Panc1 (cell line): ENCODE data around the gene CASP2. TPM values are rescaled to one million over a fixed set of nuclear protein-coding genes. Genes with fewer than 3 reads are reported as not detected.

Experiments used
- ATAC-seq: fragments of 200-7000 bp; cut with Tn5 transposase; 2 replicates; pipeline ENCODE4 v1.9.1; 2020; ENCODE audit warnings: mild to moderate bottlenecking, moderate library complexity
- BruUV-seq: library from RNA; stranded (reverse); fragments of 400-500 nt; replicated peaks from 2 replicates; lab custom pipeline; 2021; lab: Mats Ljungman, UMichigan
- CTCF ChIA-PET: fragments of 300-600 bp; sonication (Branson Sonifier 250); formaldehyde crosslinking; loops from one replicate; lab custom pipeline; 2022; ENCODE audit warnings: antibody characterized with exemption; lab: Charles Lee
- POLR2A ChIA-PET: fragments of 300-600 bp; sonication (Branson Sonifier 250); formaldehyde crosslinking; loops from one replicate; lab custom pipeline; 2022; ENCODE audit warnings: antibody characterized with exemption; lab: Charles Lee
- DNase-seq: peaks from one replicate; pipeline ENCODE4 v3.0.0-alpha.2; 2010; ENCODE audit warnings: low read depth, low spot score
- H3K27ac ChIP-seq: 2 replicates; pipeline ENCODE4 v1.5.1; 2011; ENCODE audit warnings: mild to moderate bottlenecking, low read length, inconsistent platforms
- H3K27me3 ChIP-seq: fragments of 200-500 bp; sonication (Bioruptor generic); 2 replicates; pipeline ENCODE4 v1.6.0; 2014; ENCODE audit warnings: low read length, inconsistent platforms; ENCODE audit not compliant: control insufficient read depth, insufficient read depth
- H3K36me3 ChIP-seq: fragments of 200-500 bp; sonication (Bioruptor generic); 2 replicates; pipeline ENCODE4 v1.5.1; 2014; ENCODE audit warnings: inconsistent platforms, mild to moderate bottlenecking, low read length, moderate library complexity; ENCODE audit not compliant: control insufficient read depth, insufficient read depth
- H3K4me1 ChIP-seq: 2 replicates; pipeline ENCODE4 v1.5.1; 2011; ENCODE audit warnings: inconsistent platforms, mild to moderate bottlenecking, low read length, moderate library complexity; ENCODE audit not compliant: control insufficient read depth, insufficient read depth
- H3K4me3 ChIP-seq, 2 experiments: 2 replicates each; pipeline ENCODE4 v1.5.1; 2011 to 2012; ENCODE audit warnings: low read depth in 2 of 2, low read length in 2 of 2, mild to moderate bottlenecking in 2 of 2, inconsistent platforms in 1 of 2, moderate library complexity in 1 of 2
- H3K9me3 ChIP-seq: fragments of 200-500 bp; sonication (Bioruptor generic); 2 replicates; pipeline ENCODE4 v1.5.1; 2014; ENCODE audit warnings: low read depth, mild to moderate bottlenecking, inconsistent platforms, low read length, moderate library complexity; ENCODE audit not compliant: control insufficient read depth, insufficient read depth
- CTCF ChIP-seq: fragments of 450-650 bp; IDR thresholded peaks from 2 replicates; pipeline ENCODE4 v1.5.1; 2017; ENCODE audit warnings: mild to moderate bottlenecking
- POLR2AphosphoS5 ChIP-seq: IDR thresholded peaks from 2 replicates; pipeline ENCODE4 v1.6.1; 2012; ENCODE audit warnings: mild to moderate bottlenecking, low read depth, low read length, moderate library complexity
- REST ChIP-seq, 2 experiments: IDR thresholded peaks; 2 replicates each; pipeline ENCODE4 v1.6.1; 2011 to 2012; ENCODE audit warnings: low read depth in 2 of 2, control low read depth in 1 of 2, low read length in 1 of 2, mild to moderate bottlenecking in 1 of 2, moderate library complexity in 1 of 2; ENCODE audit not compliant: insufficient read depth in 1 of 2
- SIN3A ChIP-seq: IDR thresholded peaks from 2 replicates; pipeline ENCODE4 v1.6.1; 2012; ENCODE audit warnings: low read depth, mild to moderate bottlenecking, low read length, moderate library complexity, borderline replicate concordance; ENCODE audit not compliant: insufficient read depth
- TCF7L2 ChIP-seq: IDR thresholded peaks from 2 replicates; pipeline ENCODE4 v1.6.1; 2011; ENCODE audit warnings: mild to moderate bottlenecking, low read depth, low read length, inconsistent platforms
- in situ Hi-C: cut with HindIII; loops from 2 replicates; pipeline ENCODE4 v1.10.0; 2016; ENCODE audit warnings: low sequenced_read_pairs, low pct_unique_long_range_greater_than_20kb
- intact Hi-C: fragments of 100-400 bp; cut with micrococcal nuclease; formaldehyde crosslinking; loops from one replicate; pipeline ENCODE4 v1.10.0; 2022; ENCODE audit not compliant: unreplicated experiment
- total RNA-seq: library from RNA; stranded (reverse); gene quantifications from one replicate; pipeline ENCODE4 v1.2.1, GENCODE V29; 2021; ENCODE audit not compliant: unreplicated experiment

CASP2 gene
- total RNA-seq, 1 experiment from 2014 or later, result 47.4 TPM

DNA sequence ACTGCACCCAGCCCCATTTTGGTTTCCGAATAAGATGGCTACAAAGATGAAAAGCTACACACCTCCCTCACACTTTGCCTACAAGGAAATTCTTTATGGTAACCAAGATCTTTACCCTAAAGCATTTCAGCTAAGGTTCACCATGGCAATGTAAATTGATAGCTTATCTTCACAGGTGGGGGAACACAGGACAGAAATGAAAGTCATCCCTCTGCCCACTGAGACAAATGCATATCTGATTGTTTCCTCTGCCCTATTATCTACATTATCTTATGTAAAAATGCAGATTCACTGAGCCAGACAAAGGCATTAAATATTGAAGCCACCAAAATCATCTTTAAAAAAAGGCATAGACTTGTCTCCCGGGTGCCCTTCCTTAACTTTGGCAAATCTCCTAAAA, 6.6 kb upstream of the CASP2 start:
- CTCF ChIA-PET, result no interaction called here
- DNase-seq (no peak), ATAC-seq (no peak)
- intact Hi-C loops, result no loop called here
- no TSS peak for BruUV-seq
- no peak overlapping the region for H3K27ac ChIP-seq
- in situ Hi-C loops, result no loop called here
- H3K9me3 ChIP-seq, result no peaks in the 10 kb centered on the region
- H3K4me3 ChIP-seq, result no peak overlapping the region
- no peaks in the 10 kb centered on the region for H3K36me3 ChIP-seq
- H3K4me1 ChIP-seq, result peaks cover 21% of the 10 kb centered on the region
- POLR2A ChIA-PET, result no interaction called here
- no peaks in the 10 kb centered on the region for H3K27me3 ChIP-seq
- TF ChIP-seq TCF7L2 (no peak), POLR2AphosphoS5 (no peak), REST (IDR thresholded peaks at IDR 0.05; ENCODE audit: insufficient read depth in 1 of 2, low read depth in 2 of 2, low read length in 1 of 2) (no peak), CTCF (no peak), SIN3A (no peak)

DNA sequence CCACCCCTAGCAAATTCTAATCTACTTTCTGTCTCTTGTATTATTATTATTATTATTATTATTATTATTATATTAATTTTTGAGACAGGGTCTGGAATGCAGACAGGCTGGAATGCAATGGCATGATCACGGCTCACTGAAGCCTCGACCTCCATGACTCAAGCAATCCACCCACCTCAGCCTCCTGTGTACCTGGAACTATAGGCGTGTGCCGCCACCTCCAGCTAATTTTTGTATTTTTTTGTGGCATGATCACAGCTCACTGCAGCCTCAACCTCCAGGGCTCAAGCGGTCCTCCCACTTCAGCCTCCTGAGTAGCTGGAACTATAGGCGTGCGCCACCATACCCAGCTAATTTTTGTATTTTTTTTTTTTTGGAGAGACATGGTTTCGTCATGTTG, 6.0 kb upstream of the CASP2 start:
- Histone ChIP-seq H3K4me1 (peaks cover 21% of the 10 kb centered on the region), H3K27me3 (no peaks in the 10 kb centered on the region), H3K9me3 (no peaks in the 10 kb centered on the region), H3K4me3 (no peak overlapping the region), H3K36me3 (no peaks in the 10 kb centered on the region), H3K27ac (no peak overlapping the region)
- no TSS peak for BruUV-seq
- POLR2A ChIA-PET, result no interaction called here
- in situ Hi-C loops, result no loop called here
- CTCF ChIA-PET, result no interaction called here
- intact Hi-C loops, result no loop called here
- DNase-seq, result no peak
- no peak for TF ChIP-seq POLR2AphosphoS5
- TF ChIP-seq REST (IDR thresholded peaks at IDR 0.05; ENCODE audit: insufficient read depth in 1 of 2, low read depth in 2 of 2, low read length in 1 of 2), result no peak
- no peak for TF ChIP-seq CTCF
- no peak for TF ChIP-seq SIN3A
- TF ChIP-seq TCF7L2, result no peak
- no peak for ATAC-seq
